ENCODE results near the gene TRAP1. TPM values are rescaled to one million over a fixed set of nuclear protein-coding genes. Genes with fewer than 3 reads are reported as not detected.
"Not testable (repeated sequence)": the region's sequence is repeated elsewhere in the genome, so short reads cannot be mapped to it uniquely, and the experiment has no call there.

TRAP1 gene
- total RNA-seq, 3 donors from 2014 or later, result 56.9 to 94.5 (median 69.1) TPM

- H3K36me3 ChIP-seq (ENCODE audit: low read depth), result no peaks in the 10 kb centered on the region
- intact Hi-C loops (cut with DNase I, micrococcal nuclease), result no loop called here
These were observed 106.0 kb downstream of the TRAP1 start, which contains the start of gene SLX4 for GRCh38 chr16:3611146-3611975. SLX4 (minus strand) TSS chr16:3611606; CDS start chr16:3608964, 2,642 bp downstream.

GRCh38 chr16:3610698-3611145 lies 106.6 kb downstream of the TRAP1 start:
- intact Hi-C loops (cut with DNase I, micrococcal nuclease), result no loop called here
- TF ChIP-seq CTCF (IDR thresholded peaks at IDR 0.05), result no peak
- ATAC-seq (peak; percentile 41), DNase-seq (no peak)
- H3K4me3 ChIP-seq, result peak overlapping the region; percentile 62
- H3K4me1 ChIP-seq (ENCODE audit: low read depth), result no peaks in the 10 kb centered on the region
- H3K36me3 ChIP-seq (ENCODE audit: low read depth), result no peaks in the 10 kb centered on the region
- no peaks in the 10 kb centered on the region for H3K9me3 ChIP-seq

More at GRCh38 chr16:3611146-3611975, 106.0 kb downstream of the TRAP1 start, which contains the start of gene SLX4:
- H3K4me3 ChIP-seq, result peak within 1 kb of the TSS; percentile 62
- no peaks in the 10 kb centered on the region for H3K4me1 ChIP-seq (ENCODE audit: low read depth)
- no peaks in the 10 kb centered on the region for H3K9me3 ChIP-seq
- peak; percentile 98 for ATAC-seq
- peak; percentile 90 to 95 (median 94) for DNase-seq
- TF ChIP-seq CTCF (IDR thresholded peaks at IDR 0.05), result no peak

GRCh38 chr16:3609895-3610697 lies 107.2 kb downstream of the TRAP1 start:
- intact Hi-C loops (cut with DNase I, micrococcal nuclease), result no loop called here
- H3K4me3 ChIP-seq, result no peak overlapping the region
- H3K36me3 ChIP-seq (ENCODE audit: low read depth), result no peaks in the 10 kb centered on the region
- no peaks in the 10 kb centered on the region for H3K9me3 ChIP-seq
- no peak for TF ChIP-seq CTCF (IDR thresholded peaks at IDR 0.05)
- H3K4me1 ChIP-seq (ENCODE audit: low read depth), result no peaks in the 10 kb centered on the region
- peak in 1 of 3 donors; percentile 18 for DNase-seq
- ATAC-seq, result no peak

- DNase-seq; H3K4me1 ChIP-seq (ENCODE audit: low read depth); H3K36me3 ChIP-seq (ENCODE audit: low read depth); intact Hi-C loops (cut with DNase I, micrococcal nuclease); ATAC-seq; H3K9me3 ChIP-seq; H3K4me3 ChIP-seq: not testable (repeated sequence)
These were observed 108.3 kb downstream of the TRAP1 start for GRCh38 chr16:3608976-3609375.

GRCh38 chr16:3608069-3608468 lies 109.3 kb downstream of the TRAP1 start:
- intact Hi-C loops (cut with DNase I, micrococcal nuclease), result no loop called here

More at GRCh38 chr16:3608069-3608468, 109.3 kb downstream of the TRAP1 start:
- Histone ChIP-seq H3K4me1 (ENCODE audit: low read depth) (no peaks in the 10 kb centered on the region), H3K36me3 (ENCODE audit: low read depth) (no peaks in the 10 kb centered on the region), H3K9me3 (no peaks in the 10 kb centered on the region), H3K4me3 (no peak overlapping the region)
- TF ChIP-seq CTCF (IDR thresholded peaks at IDR 0.05), result no peak
- ATAC-seq, result no peak
- no peak for DNase-seq

Other genes starting within 250 kb of the TRAP1 start
- gene C16orf90, start 222.0 kb downstream of the TRAP1 start, total RNA-seq, result not detected
- 10 to 100 TPM in 2 of 3 donors, 1 to 10 TPM in 1; 8.3 to 37.3 (median 10.8) TPM for gene CLUAP1, start 216.5 kb downstream of the TRAP1 start, total RNA-seq
- gene NLRC3, start 140.1 kb downstream of the TRAP1 start, total RNA-seq, result 1 to 10 TPM; 1.4 to 2.6 (median 1.7) TPM
- 1 to 10 TPM; 3.6 to 6.7 (median 5.0) TPM for gene SLX4, start 105.9 kb downstream of the TRAP1 start, total RNA-seq
- 10 to 100 TPM; 24.4 to 36.0 (median 27.0) TPM for gene DNASE1, start 62.8 kb downstream of the TRAP1 start, total RNA-seq
- 100 to 1,000 TPM in 1 of 3 donors, 10 to 100 TPM in 2; 57.9 to 107 (median 81.6) TPM for gene CREBBP, start 163.2 kb upstream of the TRAP1 start, total RNA-seq